Smooth muscle cell (in vitro differentiated cells): ENCODE results near the gene MAML1. TPM values are rescaled to one million over a fixed set of nuclear protein-coding genes. Genes with fewer than 3 reads are reported as not detected.

ENCODE experiments used
- DNase-seq: peaks from one replicate; lab custom pipeline; 2025; ENCODE audit not compliant: unreplicated experiment; lab: John Stamatoyannopoulos, UW
- H2AFZ ChIP-seq: fragments of 200-600 bp; sonication (generic); 2 replicates; pipeline ENCODE4 v1.6.0; 2016; ENCODE audit warnings: antibody characterized with exemption, low read depth, mild to moderate bottlenecking
- H3F3A ChIP-seq: fragments of 200-600 bp; sonication (generic); 2 replicates; pipeline ENCODE4 v1.6.0; 2017; ENCODE audit warnings: antibody characterized with exemption, low read depth
- H3K27ac ChIP-seq: fragments of 200-600 bp; sonication (generic); 2 replicates; pipeline ENCODE4 v1.5.1; 2016; ENCODE audit warnings: low read depth, mild to moderate bottlenecking
- H3K27me3 ChIP-seq: fragments of 200-600 bp; sonication (generic); 2 replicates; pipeline ENCODE4 v1.6.1; 2016; ENCODE audit warnings: low read depth, mild to moderate bottlenecking
- H3K36me3 ChIP-seq: fragments of 200-600 bp; sonication (generic); 2 replicates; pipeline ENCODE4 v1.5.1; 2016; ENCODE audit warnings: low read depth
- H3K4me1 ChIP-seq: fragments of 200-600 bp; sonication (generic); 2 replicates; pipeline ENCODE4 v1.5.1; 2016; ENCODE audit warnings: low read depth
- H3K4me2 ChIP-seq: fragments of 200-600 bp; sonication (generic); 2 replicates; pipeline ENCODE4 v1.6.0; 2016; ENCODE audit warnings: mild to moderate bottlenecking
- H3K4me3 ChIP-seq: fragments of 200-600 bp; sonication (generic); 2 replicates; pipeline ENCODE4 v1.5.1; 2016; ENCODE audit warnings: mild to moderate bottlenecking
- H3K79me2 ChIP-seq: fragments of 200-600 bp; sonication (generic); 2 replicates; pipeline ENCODE4 v1.6.0; 2016; ENCODE audit warnings: low read depth, mild to moderate bottlenecking
- H3K9ac ChIP-seq: fragments of 200-600 bp; sonication (generic); 2 replicates; pipeline ENCODE4 v1.6.0; 2016; ENCODE audit warnings: low read depth
- H3K9me3 ChIP-seq: fragments of 200-600 bp; sonication (generic); replicated peaks from 2 replicates; pipeline ENCODE4 v1.5.1; 2016; ENCODE audit warnings: low read depth
- H4K20me1 ChIP-seq: fragments of 200-600 bp; sonication (generic); 2 replicates; pipeline ENCODE4 v1.6.0; 2016; ENCODE audit warnings: low read depth
- WGBS: methylation state at CpG from one replicate; pipeline ENCODE4 v1.1.7; 2016; ENCODE audit warnings: low lambda C conversion rate; 5-methylcytosine and 5-hydroxymethylcytosine counted together
- polyA plus RNA-seq: library from polyadenylated mRNA; unstranded; fragments of >200 nt; fragmentation: Nextera tagmentation; extraction: Ambion mirVana; gene quantifications from 2 replicates; pipeline ENCODE4 v1.2.1, GENCODE V29; 2016
- total RNA-seq: library from RNA; depleted of rRNA; stranded (reverse); fragments of >200 nt; gene quantifications from 2 replicates; pipeline ENCODE4 v1.2.3, GENCODE V29; 2014
- TF ChIP-seq, protein P1 (sequence below): fragments of 200-600 bp; sonication (generic); IDR thresholded peaks from 2 replicates; pipeline ENCODE4 v1.5.1; 2017; ENCODE audit warnings: borderline replicate concordance, mild to moderate bottlenecking, antibody characterized with exemption; ENCODE audit not compliant: insufficient read depth, poor library complexity, severe bottlenecking

MAML1 gene
- total and polyA plus RNA-seq, 2 experiments from 2014 or later: 9.9 to 11.5 TPM

DNA sequence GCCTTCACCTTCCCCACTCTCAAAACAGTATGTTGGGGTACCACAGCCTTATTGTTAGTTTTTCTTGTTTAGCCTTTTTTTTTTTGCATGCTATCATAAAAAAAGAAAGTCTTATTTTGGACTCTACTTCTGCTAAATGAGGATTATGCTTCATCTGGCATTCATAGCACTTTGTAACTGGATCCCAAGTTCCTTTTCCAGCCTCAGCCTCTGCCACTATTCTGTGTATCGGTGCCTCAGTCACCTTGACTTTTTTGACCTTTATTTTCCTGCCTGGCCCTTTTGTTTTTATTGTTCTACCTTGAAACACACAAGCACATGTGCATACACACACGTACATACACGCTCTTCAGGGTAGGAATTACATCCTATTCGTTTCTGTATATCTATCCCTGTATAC, 8.5 kb upstream of the MAML1 start:
- H3K9me3 ChIP-seq: no peaks in the 10 kb centered on the region
- H3K9ac ChIP-seq: no peak overlapping the region
- H3K4me1 ChIP-seq: no peaks in the 10 kb centered on the region
- no peak overlapping the region for H3K4me2 ChIP-seq
- no peak overlapping the region for H3K4me3 ChIP-seq
- H4K20me1 ChIP-seq: peaks cover 43% of the 10 kb centered on the region
- no peak for DNase-seq
- H3F3A ChIP-seq: peaks cover 45% of the 10 kb centered on the region
- peaks cover 29% of the 10 kb centered on the region for H3K79me2 ChIP-seq
- no peaks in the 10 kb centered on the region for H3K27me3 ChIP-seq
- H2AFZ ChIP-seq: no peak overlapping the region
- no peak overlapping the region for H3K27ac ChIP-seq
- TF ChIP-seq, protein P1, sequence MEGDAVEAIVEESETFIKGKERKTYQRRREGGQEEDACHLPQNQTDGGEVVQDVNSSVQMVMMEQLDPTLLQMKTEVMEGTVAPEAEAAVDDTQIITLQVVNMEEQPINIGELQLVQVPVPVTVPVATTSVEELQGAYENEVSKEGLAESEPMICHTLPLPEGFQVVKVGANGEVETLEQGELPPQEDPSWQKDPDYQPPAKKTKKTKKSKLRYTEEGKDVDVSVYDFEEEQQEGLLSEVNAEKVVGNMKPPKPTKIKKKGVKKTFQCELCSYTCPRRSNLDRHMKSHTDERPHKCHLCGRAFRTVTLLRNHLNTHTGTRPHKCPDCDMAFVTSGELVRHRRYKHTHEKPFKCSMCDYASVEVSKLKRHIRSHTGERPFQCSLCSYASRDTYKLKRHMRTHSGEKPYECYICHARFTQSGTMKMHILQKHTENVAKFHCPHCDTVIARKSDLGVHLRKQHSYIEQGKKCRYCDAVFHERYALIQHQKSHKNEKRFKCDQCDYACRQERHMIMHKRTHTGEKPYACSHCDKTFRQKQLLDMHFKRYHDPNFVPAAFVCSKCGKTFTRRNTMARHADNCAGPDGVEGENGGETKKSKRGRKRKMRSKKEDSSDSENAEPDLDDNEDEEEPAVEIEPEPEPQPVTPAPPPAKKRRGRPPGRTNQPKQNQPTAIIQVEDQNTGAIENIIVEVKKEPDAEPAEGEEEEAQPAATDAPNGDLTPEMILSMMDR: no peak
- peaks cover 46% of the 10 kb centered on the region for H3K36me3 ChIP-seq
- 98% methylated on average over 4 of the region's 4 CpGs for WGBS

DNA sequence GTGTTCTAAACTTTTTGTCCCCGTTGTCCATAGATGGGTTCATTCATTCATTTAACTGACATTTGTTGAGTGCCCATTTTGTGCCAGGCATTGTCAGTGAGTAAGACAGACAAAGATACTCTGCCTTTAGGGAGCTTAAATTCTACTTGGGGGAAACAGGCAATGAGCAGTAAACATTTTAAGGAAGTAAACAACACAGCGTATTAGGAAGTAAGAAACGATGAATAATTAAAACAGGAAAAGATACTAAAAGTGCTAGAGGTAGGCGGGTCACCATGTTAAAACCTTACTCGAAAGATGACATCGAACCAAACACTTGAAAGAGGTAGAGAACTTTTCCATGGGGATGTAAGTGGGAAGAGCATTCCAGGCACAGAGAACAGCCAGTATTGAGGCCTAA, 5.5 kb upstream of the MAML1 start:
- 92% methylated on average over 6 of the region's 6 CpGs for WGBS
- no peaks in the 10 kb centered on the region for H3K27me3 ChIP-seq
- TF ChIP-seq, protein P1: no peak
- H3K4me1 ChIP-seq: no peaks in the 10 kb centered on the region
- no peak overlapping the region for H3K9ac ChIP-seq
- H2AFZ ChIP-seq: no peak overlapping the region
- H3K4me2 ChIP-seq: no peak overlapping the region
- H3K4me3 ChIP-seq: no peak overlapping the region
- H3F3A ChIP-seq: peaks cover 66% of the 10 kb centered on the region
- H3K27ac ChIP-seq: peak overlapping the region; percentile 11
- peaks cover 8% of the 10 kb centered on the region for H3K79me2 ChIP-seq
- peaks cover 46% of the 10 kb centered on the region for H3K36me3 ChIP-seq
- H4K20me1 ChIP-seq: peaks cover 19% of the 10 kb centered on the region
- no peaks in the 10 kb centered on the region for H3K9me3 ChIP-seq
- DNase-seq: no peak

DNA sequence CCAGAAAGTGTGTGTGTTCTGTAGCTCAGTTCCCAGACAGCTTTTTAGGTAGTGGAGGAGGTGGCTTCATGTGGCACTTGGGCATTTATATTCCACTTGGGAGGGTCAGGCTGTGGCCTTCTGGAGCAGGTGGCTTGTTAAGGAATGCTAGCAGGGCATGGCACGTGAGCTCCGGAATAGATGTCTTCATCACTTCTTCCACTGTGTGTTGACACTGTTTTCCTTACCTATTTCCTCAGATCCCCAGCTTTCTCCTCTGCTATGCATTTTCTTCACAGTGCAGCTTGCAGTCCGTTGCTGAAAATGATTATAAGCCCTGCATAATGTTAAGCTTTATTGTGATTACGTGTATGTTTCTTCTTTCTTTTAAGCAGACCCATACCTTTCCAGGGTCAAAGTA, 3.3 kb upstream of the MAML1 start:
- Histone ChIP-seq H3K9ac (no peak overlapping the region), H3K36me3 (peaks cover 36% of the 10 kb centered on the region), H4K20me1 (peaks cover 18% of the 10 kb centered on the region), H3K9me3 (no peaks in the 10 kb centered on the region), H3K79me2 (peaks cover 11% of the 10 kb centered on the region), H3F3A (peaks cover 59% of the 10 kb centered on the region), H3K27me3 (no peaks in the 10 kb centered on the region), H3K4me3 (no peak overlapping the region), H2AFZ (no peak overlapping the region), H3K4me1 (peaks cover 2% of the 10 kb centered on the region), H3K27ac (peak overlapping the region; percentile 88), H3K4me2 (no peak overlapping the region)
- WGBS: 98% methylated on average over 4 of the region's 4 CpGs
- DNase-seq: no peak
- TF ChIP-seq, protein P1: no peak

DNA sequence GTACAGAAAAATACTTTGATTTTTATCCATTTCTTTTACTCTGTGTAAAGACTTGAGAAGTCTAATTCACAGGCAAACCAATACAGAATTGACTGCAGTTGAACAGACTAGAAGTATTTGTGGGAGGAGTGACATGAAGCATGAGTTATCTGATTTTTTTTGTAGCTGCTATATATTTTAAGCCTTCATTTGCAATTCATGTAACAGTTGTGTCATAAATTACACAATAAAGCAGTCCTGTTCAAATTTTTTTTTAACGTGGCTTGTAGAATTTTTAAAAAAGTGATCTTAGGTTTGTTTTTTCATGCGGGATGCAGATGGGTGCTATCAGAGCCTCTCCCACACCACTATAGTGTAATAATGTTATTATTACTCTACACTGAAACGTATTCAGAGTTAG, 2.9 kb upstream of the MAML1 start:
- Histone ChIP-seq H3K27me3 (no peaks in the 10 kb centered on the region), H3K27ac (peak overlapping the region; percentile 88), H3K36me3 (peaks cover 34% of the 10 kb centered on the region), H3K4me3 (no peak overlapping the region), H3K79me2 (peaks cover 15% of the 10 kb centered on the region), H3F3A (peaks cover 55% of the 10 kb centered on the region), H3K9ac (no peak overlapping the region), H3K4me2 (no peak overlapping the region), H2AFZ (no peak overlapping the region), H3K4me1 (peaks cover 6% of the 10 kb centered on the region), H4K20me1 (peaks cover 22% of the 10 kb centered on the region), H3K9me3 (no peaks in the 10 kb centered on the region)
- 95% methylated on average over 3 of the region's 3 CpGs for WGBS
- no peak for DNase-seq
- TF ChIP-seq, protein P1: no peak
